ENCODE measurements around the gene CS.

GRCh38 chr12:56242986-56243385 is 57.1 kb downstream of the CS start:
- TF ChIP-seq CTCF (conservative IDR thresholded peaks at IDR 0.05 in 1 of 2, IDR thresholded peaks at IDR 0.05 in 1 of 2; ENCODE audit: extremely low read depth in 1 of 2, insufficient read depth in 1 of 2, low read depth in 1 of 2, low read length in 2 of 2) (no peak), EZH2 (IDR thresholded peaks at IDR 0.05; ENCODE audit: borderline replicate concordance, low read length) (no peak)
